Posterior cingulate gyrus (tissue), 11 donors: ENCODE measurements around the gene CATSPER3.

Source experiments
- DNase-seq, 10 donors: peaks; one replicate each; pipeline versions ENCODE4 v3.0.0 to v3.0.0-alpha.2; 2020 to 2021; ENCODE audit warnings: mixed read lengths in 3 of 10
- intact Hi-C: fragments of 100-400 bp; cut with DNase I; formaldehyde crosslinking; loops from one replicate; pipeline ENCODE4 v1.15.1; 2023

The CATSPER3 gene

GRCh38 chr5:134967607-134968006, at the start of gene CATSPER3:
Gene CATSPER3 (plus strand): TSS chr5:134967907. CDS start chr5:134967992, 85 bp downstream.
- intact Hi-C loops, result no loop called here
- DNase-seq, result no peak

GRCh38 chr5:134918861-134919260, 48.8 kb upstream of the CATSPER3 start:
- DNase-seq, result no peak
- intact Hi-C loops, result no loop called here

- intact Hi-C loops, result no loop called here
- DNase-seq, result peak in 1 of 10 donors; percentile 66
These were observed 46.7 kb upstream of the CATSPER3 start for GRCh38 chr5:134920848-134921575.

- DNase-seq, result no peak
- intact Hi-C loops, result no loop called here
These were observed 35.2 kb upstream of the CATSPER3 start for GRCh38 chr5:134932508-134932907.

- intact Hi-C loops, result no loop called here
These were observed 33.5 kb upstream of the CATSPER3 start for GRCh38 chr5:134934202-134934601.

GRCh38 chr5:134935711-134936602, 31.8 kb upstream of the CATSPER3 start:
- no peak for DNase-seq
- intact Hi-C loops, result no loop called here

More at GRCh38 chr5:134934202-134934601, 33.5 kb upstream of the CATSPER3 start:
- no peak for DNase-seq

- intact Hi-C loops, result no loop called here
- DNase-seq, result no peak
These were observed 30.2 kb upstream of the CATSPER3 start for GRCh38 chr5:134937526-134937925.

- no peak for DNase-seq
- intact Hi-C loops, result no loop called here
These were observed 29.7 kb upstream of the CATSPER3 start for GRCh38 chr5:134938030-134938429.

GRCh38 chr5:134939500-134939899, 28.2 kb upstream of the CATSPER3 start:
- intact Hi-C loops, result no loop called here
- DNase-seq, result no peak

GRCh38 chr5:134943547-134943946, 24.2 kb upstream of the CATSPER3 start:
- intact Hi-C loops, result no loop called here
- DNase-seq, result no peak

- DNase-seq, result no peak
- intact Hi-C loops, result no loop called here
These were observed 23.1 kb upstream of the CATSPER3 start for GRCh38 chr5:134944630-134945029.

GRCh38 chr5:134945041-134945440, 22.7 kb upstream of the CATSPER3 start:
- intact Hi-C loops, result no loop called here
- DNase-seq, result no peak

- DNase-seq, result no peak
- intact Hi-C loops, result no loop called here
These were observed 18.8 kb upstream of the CATSPER3 start for GRCh38 chr5:134948911-134949310.

GRCh38 chr5:134949316-134949715, 18.4 kb upstream of the CATSPER3 start:
- intact Hi-C loops, result no loop called here

GRCh38 chr5:134957920-134958608, 9.6 kb upstream of the CATSPER3 start:
- no peak for DNase-seq
- intact Hi-C loops, result no loop called here

More at GRCh38 chr5:134949316-134949715, 18.4 kb upstream of the CATSPER3 start:
- no peak for DNase-seq

GRCh38 chr5:134958755-134959154, 9.0 kb upstream of the CATSPER3 start:
- DNase-seq, result no peak
- intact Hi-C loops, result no loop called here

- intact Hi-C loops, result no loop called here
- DNase-seq, result no peak
These were observed 4.6 kb upstream of the CATSPER3 start for GRCh38 chr5:134963098-134963497.

GRCh38 chr5:134964359-134965270, 3.1 kb upstream of the CATSPER3 start:
- no peak for DNase-seq
- intact Hi-C loops, result no loop called here

- intact Hi-C loops, result no loop called here
- no peak for DNase-seq
These were observed 2.4 kb upstream of the CATSPER3 start for GRCh38 chr5:134965271-134965825.

- intact Hi-C loops, result no loop called here
- no peak for DNase-seq
These were observed 348 bp downstream of the CATSPER3 start for GRCh38 chr5:134968055-134968454.
